ENCODE data around the gene SCYGR8.
"Not testable (repeated sequence)": the region's sequence is repeated elsewhere in the genome, so short reads cannot be mapped to it uniquely, and the experiment has no call there.

SCYGR8 gene, protein sequence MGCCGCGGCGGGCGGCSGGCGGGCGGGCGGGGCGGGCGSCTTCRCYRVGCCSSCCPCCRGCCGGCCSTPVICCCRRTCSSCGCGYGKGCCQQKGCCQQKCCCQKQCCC

DNA sequence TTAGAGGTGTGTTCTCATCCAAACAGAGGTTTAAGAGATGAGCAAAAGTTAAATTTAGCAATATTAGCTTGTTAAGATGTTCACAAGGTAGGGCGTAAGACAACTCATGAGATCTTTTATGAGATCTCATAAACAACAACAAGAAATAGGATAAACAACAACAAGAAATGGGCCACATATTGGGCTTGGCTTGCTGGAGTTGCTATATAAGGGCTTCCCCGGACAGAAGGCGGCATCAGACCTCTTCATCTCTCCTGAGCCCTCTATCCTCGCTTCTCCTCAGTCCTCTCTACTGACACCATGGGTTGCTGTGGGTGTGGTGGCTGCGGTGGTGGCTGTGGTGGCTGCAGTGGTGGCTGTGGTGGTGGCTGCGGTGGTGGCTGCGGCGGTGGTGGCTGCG lies at the start of gene SCYGR8:
Gene SCYGR8 (plus strand): TSS at position 301 of the 400 bp plus-strand sequence. CDS start 0 bp downstream, at position 301.
- no peak for DNase-seq

DNA sequence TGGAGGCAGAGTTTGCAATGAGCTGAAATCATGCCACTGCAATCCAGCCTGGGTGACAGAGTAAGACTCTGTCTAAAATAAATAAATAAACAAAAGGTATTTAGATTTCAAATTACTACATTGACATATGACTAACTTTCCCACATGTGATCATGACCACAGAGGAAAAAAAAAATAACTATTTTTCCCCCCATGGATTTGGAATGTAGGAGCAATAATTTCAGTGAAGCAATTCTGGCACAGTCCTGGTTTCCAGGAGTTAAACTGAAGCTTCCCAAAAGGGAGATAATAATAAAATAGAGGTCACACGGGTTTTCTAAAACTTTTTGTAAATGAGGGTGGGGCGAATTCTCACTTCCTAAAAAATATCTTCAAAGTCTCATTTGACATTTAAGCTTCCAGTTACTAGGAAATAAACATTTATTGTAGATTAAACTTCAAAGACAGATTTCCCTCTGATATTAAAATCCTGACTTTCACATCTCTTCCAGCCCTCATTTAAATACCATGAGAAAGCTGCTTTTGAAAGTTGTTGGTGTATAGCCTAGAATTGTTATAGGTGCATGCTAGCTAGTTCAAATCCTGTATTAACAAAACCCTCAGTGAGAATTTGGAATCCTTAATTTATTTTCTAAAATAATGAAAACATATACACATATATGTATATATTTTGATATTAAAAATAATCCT lies 48.6 kb upstream of the SCYGR8 start:
- DNase-seq: no peak

DNA sequence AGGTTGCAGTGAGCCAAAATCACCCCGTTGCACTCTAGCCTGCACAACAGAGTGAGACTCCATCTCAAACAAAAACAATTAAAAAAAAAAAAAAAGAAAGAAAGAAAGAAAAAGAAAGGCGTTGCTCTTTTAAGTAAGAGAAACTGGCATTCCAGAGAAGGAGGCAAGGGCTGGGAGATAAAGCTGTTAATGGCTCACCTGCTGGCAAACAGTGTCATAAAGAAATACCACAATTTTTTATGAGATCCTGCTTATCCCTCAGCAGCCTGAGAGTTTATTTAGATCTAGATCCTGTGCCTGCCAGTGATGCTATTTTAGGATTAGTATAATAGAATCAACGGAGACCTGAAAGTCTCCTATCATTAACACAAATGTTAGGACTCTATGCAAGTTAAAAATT lies 44.1 kb upstream of the SCYGR8 start:
- no peak for DNase-seq

DNA sequence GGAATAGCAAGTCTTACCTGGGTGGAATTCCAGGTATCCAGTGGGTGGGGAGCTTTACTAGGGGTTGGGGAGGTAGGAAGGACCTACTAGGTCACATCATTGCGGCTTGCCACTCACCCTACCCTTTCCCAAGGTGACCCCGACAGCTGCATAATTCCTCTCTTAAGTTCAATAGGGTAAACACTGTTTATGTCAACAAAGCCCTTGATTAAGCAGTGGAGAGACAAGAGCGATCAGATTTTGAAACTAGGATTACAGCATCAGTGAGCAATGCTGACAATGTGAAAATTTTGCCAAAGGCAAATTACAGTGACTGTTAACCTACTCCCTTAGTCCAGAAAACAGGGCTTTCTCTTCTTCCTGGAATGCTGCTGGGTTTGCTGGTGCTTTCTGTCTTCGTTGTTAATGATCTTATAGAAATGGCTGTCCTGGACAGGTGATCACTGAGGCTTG lies 42.4 kb upstream of the SCYGR8 start:
- DNase-seq: no peak

DNA sequence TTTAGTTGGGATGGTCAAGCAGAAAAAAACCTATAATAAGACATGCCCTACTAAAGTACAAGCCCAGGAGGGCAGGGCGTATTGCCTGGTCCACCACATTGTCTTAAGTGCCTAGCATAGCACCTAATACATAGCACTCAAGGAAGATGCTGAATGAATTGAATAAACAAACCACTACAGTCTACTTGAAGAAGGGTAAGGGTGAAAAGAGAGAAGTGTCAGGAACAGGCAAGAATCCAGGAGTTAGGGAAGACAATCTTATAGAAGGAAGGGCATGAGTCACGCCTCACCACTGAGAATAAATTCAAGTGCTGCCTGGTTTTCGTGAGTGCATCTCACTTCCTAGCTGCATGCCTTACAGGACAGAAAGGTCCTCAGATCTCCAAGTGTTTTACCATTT lies 41.7 kb upstream of the SCYGR8 start:
- DNase-seq: no peak

DNA sequence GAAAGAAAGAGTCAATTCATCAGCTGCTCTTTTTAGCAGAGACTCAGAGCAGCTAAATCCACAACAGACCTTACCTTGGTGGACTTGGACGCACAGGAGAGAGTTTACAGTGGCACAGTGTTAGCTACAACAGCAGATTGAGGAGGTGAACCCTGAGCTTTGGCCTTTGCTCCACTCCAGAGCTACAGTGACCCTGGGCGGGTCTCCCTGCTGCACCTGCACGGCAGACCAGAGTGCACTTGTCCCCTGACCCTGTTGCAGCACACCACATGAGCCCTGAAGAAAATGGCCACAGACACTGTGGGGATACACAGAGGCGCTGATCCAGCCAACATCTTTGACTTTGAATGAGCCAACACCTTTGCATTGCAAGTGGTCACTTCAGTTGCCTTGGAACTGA lies 38.8 kb upstream of the SCYGR8 start:
- no peak for DNase-seq

DNA sequence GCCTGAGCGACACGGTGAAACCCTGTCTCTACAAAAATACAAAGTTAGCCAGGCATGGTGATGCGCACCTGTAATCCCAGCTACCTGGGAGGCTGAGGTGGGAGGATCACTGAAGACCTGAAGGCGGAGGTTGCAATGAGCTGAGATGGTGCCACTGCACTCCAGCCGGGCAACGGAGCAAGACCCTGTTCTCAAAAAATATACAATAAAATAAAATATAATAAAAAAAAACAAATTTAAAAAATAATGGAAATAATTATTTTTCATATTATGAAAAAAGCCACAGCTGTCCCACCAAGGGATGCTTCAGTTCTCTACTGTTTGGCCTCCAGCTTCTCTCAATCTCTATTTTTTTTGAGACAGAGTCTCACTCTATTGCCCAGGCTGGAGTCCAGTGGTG lies 38.3 kb upstream of the SCYGR8 start:
- no peak for DNase-seq

DNA sequence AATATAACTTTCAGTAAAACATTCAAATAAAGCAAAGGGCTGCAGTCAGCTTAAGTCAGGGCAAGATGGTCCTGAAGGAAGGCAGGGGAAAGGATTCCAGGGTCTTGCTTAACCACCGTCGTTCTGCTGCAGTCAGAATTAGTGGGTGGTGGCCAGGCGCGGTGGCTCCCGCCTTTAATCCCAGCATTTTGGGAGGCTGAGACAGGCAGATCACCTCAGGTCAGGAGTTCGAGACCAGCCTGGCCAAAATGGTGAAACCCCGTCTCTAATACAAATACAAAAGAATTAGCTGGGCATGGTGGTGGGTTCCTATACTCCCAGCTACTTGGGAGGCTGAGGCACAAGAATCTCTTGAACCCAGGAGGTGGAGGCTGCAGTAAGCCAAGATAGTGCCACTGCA lies 34.7 kb upstream of the SCYGR8 start:
- DNase-seq: no peak

DNA sequence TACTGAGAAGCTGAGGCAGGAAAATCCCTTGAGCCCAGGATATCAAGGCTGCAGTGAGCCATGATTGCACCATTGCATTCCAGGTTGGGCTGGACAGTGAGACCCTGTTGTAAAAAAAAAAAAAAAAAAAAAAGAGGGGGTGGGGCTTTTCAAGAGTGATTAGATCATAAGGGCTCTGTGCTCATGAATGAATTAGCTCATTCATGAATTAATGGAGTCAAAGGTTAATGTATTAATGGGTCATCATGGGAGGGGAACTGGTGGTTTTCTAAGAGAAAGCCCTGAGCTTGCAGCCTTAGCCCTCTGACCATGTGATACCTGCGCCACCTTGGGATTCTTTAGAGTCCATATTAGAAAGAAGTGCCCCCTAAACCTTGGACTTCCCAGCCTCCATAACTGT lies 32.4 kb upstream of the SCYGR8 start:
- DNase-seq: no peak

DNA sequence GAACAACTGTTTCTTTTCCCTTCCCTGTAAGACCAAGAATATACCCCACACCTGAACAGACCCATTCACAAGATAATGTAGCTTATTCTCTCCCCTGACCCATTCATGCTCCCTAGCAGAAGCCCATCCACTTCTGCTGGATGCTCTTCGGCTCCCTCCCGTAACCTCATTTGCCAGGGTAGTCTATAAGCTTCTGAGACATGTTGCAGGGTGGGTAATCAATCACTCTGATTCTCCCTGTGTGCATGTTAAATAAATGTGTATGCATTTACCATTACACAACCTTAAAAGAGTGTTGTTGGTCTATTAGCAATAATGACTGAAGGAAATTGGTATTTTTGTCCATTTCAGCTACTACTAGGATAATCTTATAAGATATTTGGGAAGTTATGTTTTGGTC lies 29.2 kb upstream of the SCYGR8 start:
- no peak for DNase-seq

DNA sequence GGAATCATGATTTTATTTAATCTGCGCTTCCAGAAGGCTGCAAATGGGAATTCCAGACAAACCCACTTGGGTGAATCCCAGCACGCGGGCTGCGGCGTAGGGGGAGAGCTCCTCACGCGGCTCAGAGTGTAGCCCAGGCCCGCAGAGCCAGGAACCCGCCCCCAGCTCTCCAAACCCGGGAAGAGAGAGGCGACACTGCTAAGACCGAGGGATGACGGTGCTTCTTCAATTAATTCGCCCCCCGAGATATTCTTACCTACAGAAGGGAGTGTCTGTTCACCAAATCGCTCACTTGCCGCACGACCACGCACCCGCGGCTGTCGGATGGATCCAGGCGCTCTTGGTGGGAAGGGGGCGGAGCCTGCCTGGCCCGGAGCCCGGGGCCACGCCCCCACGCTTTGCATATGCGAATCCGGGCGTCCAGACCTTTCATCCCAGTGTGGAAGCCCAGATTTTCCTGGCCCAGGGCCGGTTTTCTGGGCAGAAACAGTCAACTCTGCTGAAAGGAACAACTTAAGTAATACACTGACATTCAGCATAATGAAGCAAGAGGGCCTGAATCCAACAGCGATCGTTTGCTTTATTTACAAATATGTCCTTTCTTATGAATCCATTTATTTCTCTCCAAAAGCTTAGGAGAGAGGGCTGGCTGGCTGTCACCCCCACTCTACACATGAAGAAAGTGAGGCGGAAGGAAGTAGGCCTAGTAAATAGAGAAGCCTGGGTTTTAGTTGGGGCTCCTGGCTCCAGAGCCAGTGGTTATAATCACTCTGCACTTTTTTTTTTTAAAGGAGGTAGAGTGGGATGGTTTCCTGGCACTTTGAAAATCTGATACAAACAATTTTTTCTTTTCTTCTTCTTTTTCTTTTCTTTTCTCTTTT lies 27.8 kb upstream of the SCYGR8 start, which contains the start of gene SLC19A3:
Gene SLC19A3 (minus strand): TSS at position 342 of the 881 bp plus-strand sequence. CDS start 15,710 bp downstream, outside the sequence.
- no peak for DNase-seq

DNA sequence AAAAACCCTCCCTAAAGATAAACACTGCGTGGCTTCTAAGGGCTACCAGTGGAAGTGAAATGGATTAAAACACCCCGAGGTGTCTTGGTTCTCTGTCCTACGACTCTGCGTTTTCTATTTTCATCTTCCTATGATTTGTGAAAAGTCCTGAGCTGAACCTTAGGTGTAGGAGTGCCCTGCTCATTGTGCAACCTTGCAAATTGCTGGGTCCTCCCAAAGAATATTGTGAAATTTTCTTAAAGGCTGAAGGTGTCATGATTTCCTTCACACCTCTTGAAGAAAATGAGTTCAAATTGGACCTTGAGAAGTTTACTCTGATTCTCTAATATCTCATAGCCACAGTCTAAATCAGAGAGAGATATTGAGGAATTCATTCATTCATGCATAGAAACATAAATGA lies 26.1 kb upstream of the SCYGR8 start:
- DNase-seq: no peak

DNA sequence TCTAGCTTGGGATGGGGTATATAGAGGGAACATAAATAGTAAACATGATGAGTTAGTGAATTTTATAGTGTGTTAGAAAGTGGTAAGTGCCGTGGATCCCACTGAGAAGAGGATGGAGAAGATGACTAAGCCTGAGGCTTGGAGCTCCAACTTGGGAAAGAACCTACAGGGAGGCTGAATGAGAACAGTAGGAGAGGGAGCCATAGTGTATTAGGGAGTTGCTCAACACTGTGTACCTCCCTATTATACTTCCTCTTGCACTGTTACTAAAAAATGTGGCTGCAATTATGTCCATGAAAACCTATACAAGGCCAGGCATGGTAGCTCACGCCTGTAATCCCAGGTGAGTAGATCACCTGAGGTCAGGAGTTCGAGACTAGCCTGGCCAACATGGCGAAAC lies 25.0 kb upstream of the SCYGR8 start:
- DNase-seq: no peak

DNA sequence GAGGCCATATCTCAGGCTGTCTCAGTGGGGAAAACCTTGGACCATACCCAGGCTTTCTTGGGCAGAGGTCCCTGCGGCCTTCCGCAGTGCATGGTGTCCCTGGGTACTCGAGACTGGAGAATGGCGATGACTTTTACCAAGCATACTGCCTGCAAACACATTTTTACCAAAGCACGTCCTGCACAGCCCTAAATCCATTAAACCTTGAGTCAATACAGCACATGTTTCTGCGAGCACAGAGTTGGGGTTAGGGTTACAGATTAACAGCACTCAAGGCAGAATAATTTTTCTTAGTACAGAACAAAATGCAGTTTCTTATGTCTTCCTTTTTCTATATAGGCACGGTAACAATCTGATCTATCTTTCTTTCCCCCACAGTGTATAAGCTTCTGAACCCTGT lies 22.9 kb upstream of the SCYGR8 start:
- not testable (repeated sequence) for DNase-seq

DNA sequence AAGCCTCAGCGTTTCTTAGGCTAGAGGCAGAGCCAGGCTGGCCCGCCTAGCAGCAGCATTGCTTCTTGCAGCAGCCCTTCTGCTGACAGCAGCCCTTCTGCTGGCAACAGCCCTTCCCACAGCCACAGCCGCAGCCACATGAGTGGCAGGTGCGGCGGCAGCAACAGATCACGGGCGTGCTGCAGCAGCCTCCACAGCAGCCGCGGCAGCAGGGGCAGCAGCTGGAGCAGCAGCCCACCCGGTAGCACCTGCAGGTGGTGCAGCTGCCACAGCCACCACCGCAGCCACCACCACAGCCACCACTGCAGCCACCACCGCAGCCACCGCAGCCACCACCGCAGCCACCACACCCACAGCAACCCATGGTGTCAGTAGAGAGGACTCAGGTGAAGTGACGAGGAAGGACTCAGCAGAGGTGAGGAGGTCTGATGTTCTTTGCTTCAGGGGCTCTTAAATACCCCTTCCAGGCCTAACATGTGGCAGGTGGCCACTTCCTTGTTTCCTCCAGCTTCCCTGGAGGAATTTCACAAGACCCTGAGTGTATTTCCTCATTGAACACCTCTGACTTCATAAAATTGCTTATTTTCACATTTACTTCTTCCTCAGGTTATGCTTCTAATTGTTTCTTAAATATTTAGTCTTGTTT lies 21.2 kb upstream of the SCYGR8 start, which contains the start of gene SCYGR6:
Gene SCYGR6 (minus strand): TSS at position 364 of the 646 bp plus-strand sequence. CDS start 0 bp downstream, at position 364.
- DNase-seq: no peak

DNA sequence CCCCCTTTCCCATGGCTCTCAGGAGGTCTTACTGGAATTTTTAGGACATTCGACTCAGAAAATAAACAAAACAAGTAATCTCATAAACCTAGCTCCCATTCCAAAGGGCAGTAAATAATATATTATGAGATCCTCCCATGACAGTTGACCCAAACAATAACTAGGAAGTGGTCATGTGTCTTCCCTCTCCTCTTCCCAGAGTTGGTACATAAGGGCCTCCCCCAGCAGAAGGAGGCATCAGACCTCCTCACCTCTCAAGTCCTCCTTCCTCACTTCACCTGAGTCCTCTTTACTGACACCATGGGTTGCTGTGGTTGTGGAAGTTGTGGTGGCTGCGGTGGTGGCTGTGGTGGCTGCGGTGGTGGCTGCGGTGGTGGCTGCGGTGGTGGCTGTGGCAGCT lies 17.7 kb upstream of the SCYGR8 start, which contains the start of gene SCYGR7:
Gene SCYGR7 (plus strand): TSS at position 301 of the 400 bp plus-strand sequence. CDS start 0 bp downstream, at position 301.
- DNase-seq: no peak

DNA sequence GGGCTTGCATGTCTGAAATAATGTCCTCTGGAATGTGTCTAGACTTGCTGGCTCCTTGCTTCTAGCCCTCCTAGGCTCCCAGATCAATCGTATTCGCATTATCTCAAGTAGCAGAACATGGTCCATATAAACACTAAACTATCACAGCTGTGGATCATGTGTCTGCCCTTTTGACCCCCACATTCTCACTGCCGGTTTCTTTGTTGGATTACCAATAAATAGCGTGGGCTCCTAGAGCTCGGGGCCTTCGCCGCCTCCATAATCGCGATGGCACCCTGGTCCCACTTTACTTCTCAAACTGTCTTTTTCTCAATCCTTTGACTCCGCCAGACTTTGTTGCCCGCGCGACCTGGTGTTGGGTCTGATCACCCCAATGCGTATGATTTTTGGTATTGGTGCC lies 6.3 kb upstream of the SCYGR8 start:
- DNase-seq: no peak

DNA sequence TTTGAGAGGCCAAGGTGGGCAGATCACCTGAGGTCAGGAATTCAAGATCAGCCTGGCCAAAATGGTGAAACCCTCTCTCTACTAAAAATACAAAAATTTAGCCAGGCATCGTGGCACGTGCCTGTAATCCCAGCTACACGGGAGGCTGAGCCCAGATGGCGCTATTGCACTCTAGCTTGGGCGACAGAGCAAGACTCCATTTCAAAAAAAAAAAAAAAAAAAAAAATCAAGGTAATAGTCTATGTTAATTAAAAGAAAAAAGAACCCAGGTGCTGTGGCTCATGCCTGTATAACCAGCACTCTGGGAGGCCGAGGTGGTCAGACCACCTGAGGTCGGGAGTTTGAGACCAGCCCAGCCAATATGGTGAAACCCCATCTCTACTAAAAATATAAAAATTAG lies 5.0 kb upstream of the SCYGR8 start:
- not testable (repeated sequence) for DNase-seq

DNA sequence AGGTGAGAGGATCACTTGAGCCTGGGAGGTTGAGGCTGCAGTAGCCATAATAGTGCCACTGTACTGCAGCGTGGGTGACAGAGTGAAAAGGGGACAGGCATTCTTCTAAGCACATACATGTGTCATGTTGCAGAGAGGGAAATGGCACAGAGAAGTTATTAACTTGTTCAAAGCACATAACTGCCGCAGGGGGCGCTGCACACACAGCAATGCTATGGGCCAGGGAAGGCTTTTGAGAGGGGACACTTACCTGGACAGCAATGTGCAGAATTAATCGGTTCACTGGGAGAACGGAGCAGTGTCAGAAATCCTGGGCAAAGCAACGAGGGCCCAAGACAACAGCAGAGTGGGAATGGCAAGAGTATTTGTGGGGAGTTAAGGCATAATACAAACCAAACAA lies 2.4 kb downstream of the SCYGR8 start:
- DNase-seq: no peak

DNA sequence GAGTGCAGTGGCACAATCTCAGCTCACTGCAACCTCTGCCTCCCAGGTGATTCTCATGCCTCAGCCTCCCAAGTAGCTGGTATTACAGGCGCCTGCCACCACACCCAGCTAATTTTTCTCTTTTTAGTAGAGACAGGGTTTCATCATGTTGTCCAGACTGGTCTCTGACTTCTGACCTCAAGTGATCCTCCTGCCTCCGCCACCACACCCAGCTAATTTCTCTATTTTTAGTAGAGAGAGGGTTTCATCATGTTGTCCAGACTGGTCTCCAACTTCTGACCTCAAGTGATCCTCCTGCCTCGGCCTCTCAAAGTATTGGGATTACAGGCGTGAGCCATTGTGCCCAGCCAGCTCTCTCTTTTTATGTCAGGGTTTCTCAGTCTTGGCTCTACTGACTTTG lies 10.6 kb downstream of the SCYGR8 start:
- not testable (repeated sequence) for DNase-seq

DNA sequence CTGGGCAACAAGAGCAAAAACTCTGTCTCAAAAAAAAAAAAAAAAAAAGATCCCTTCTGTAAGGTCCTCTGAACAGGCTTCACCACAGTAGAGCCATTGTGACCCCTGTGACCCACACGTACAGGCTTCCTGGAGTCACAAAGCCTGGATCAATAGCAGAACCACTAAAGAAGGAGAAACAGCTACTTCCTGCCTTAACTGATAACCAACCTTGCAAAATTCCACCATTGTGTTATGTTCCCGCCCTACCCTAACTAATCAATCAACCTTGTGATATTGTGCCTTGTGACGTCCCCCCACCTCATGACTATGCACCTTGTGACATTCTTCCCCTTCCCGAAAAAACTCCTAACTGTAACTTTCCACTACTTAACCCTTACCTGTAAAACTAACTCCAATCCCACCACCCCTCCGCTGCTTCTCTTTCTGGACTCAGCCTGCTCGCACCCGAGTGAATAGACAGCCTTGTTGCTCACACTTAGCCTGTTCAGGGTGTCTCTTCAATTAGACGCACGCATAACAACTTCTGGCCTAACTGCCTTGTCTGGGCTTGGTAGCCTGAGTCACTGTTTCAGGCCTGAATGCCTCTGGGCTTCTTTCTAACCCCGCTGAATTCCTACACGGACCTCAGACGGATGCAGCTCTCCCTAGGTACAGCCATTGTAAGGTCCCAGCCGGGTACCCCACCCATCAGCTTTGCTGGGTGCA lies 13.9 kb downstream of the SCYGR8 start:
- no peak for DNase-seq

DNA sequence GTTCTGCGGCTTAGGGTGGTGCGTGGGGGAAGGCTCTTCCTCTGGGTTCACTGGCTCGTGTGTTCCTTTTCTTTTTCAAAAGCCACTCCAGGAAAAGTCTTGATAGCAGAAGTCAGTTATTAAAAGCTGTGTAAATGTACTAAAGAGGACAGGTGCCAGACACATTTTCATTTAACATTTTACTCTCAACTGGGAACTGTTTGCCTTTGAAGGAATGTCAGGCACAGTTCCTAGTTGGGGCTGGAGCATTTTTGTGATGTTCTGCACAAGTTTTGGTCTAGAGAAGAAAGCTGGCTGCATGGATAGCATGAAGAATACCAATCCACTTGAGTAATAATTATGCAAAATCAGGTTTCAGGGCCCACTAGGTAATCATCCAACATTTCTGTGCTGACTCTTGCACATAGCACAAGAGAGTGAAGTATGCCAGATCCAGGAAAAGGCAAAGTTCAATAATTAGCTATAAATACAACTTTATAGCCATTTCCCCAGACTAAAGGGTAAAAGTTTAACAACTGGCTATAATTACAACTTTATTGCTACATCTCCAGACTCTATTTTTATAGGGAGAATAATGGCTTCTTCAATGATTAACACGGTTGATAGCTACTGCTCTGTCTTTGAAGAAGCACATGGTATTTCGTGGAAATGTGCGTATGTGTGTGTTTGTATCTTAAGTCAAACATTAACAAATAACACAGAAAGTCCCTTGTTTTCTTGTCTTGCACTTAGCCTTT lies 16.2 kb downstream of the SCYGR8 start:
- DNase-seq: no peak

Measured in stimulated activated CD4-positive, alpha-beta T cell treated with anti-CD3 and anti-CD28 coated beads, Interleukin-12 subunit alpha, Interleukin-12 subunit beta, amount 100 ng/mL, for 4 hours (primary cell).